ENCODE measurements around the gene CCDC80. TPM values are rescaled to one million over a fixed set of nuclear protein-coding genes. Genes with fewer than 3 reads are reported as not detected.

The CCDC80 gene
- total RNA-seq, 1 experiment from 2014 or later, result 26.2 TPM

- Mint-ChIP-seq H3K4me3 (ENCODE audit: unreplicated experiment) (no peak overlapping the region), H3K27ac (ENCODE audit: unreplicated experiment) (no peak overlapping the region), H3K27me3 (ENCODE audit: insufficient read depth, unreplicated experiment) (no peaks in the 10 kb centered on the region), H3K36me3 (ENCODE audit: insufficient read depth, unreplicated experiment) (no peaks in the 10 kb centered on the region), H3K9me3 (ENCODE audit: unreplicated experiment) (no peaks in the 10 kb centered on the region), H3K4me1 (ENCODE audit: low read depth, unreplicated experiment) (no peaks in the 10 kb centered on the region)
- Histone ChIP-seq H3K36me3 (ENCODE audit: control insufficient read depth, insufficient read depth, low read length) (no peaks in the 10 kb centered on the region), H3K4me3 (ENCODE audit: low read depth, low read length) (no peak overlapping the region), H3K27me3 (replicated peaks; ENCODE audit: control insufficient read depth, insufficient read depth, low read length) (no peaks in the 10 kb centered on the region), H3K4me1 (no peaks in the 10 kb centered on the region), H3K9me3 (no peaks in the 10 kb centered on the region)
- DNase-seq, result no peak
- ChIA-PET CTCF (no interaction called here), POLR2A (no interaction called here)
- intact Hi-C loops (cut with micrococcal nuclease; ENCODE audit: unreplicated experiment), result no loop called here
- no TSS peak for BruUV-seq (replicated peaks)
- TF ChIP-seq, protein P1, sequence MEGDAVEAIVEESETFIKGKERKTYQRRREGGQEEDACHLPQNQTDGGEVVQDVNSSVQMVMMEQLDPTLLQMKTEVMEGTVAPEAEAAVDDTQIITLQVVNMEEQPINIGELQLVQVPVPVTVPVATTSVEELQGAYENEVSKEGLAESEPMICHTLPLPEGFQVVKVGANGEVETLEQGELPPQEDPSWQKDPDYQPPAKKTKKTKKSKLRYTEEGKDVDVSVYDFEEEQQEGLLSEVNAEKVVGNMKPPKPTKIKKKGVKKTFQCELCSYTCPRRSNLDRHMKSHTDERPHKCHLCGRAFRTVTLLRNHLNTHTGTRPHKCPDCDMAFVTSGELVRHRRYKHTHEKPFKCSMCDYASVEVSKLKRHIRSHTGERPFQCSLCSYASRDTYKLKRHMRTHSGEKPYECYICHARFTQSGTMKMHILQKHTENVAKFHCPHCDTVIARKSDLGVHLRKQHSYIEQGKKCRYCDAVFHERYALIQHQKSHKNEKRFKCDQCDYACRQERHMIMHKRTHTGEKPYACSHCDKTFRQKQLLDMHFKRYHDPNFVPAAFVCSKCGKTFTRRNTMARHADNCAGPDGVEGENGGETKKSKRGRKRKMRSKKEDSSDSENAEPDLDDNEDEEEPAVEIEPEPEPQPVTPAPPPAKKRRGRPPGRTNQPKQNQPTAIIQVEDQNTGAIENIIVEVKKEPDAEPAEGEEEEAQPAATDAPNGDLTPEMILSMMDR (IDR thresholded peaks at IDR 0.05; ENCODE audit: insufficient read depth in 1 of 2, low read depth in 1 of 2, low read length in 1 of 2, severe bottlenecking in 1 of 2, unreplicated experiment in 1 of 2), result no peak
Measured at GRCh38 chr3:112585782-112586181, 55.2 kb downstream of the CCDC80 start.

DNA sequence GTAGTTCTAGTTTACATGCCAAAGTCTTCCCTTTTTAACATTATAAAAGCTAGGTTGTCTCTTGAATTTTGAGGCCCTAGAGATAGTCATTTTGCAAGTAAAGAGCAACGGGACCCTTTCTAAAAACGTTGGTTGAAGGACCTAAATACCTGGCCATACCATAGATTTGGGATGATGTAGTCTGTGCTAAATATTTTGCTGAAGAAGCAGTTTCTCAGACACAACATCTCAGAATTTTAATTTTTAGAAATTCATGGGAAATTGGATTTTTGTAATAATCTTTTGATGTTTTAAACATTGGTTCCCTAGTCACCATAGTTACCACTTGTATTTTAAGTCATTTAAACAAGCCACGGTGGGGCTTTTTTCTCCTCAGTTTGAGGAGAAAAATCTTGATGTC lies 57.8 kb downstream of the CCDC80 start:
- TF ChIP-seq, protein P1 (IDR thresholded peaks at IDR 0.05; ENCODE audit: insufficient read depth in 1 of 2, low read depth in 1 of 2, low read length in 1 of 2, severe bottlenecking in 1 of 2, unreplicated experiment in 1 of 2), result no peak
- intact Hi-C loops (cut with micrococcal nuclease; ENCODE audit: unreplicated experiment), result loop anchor here (2.0 to 5.0 kb wide), 3 partner anchors 44 to 232 kb away; no protein-coding TSS in a partner anchor
- BruUV-seq (replicated peaks), result no TSS peak
- POLR2A ChIA-PET, result no interaction called here
- H3K4me3 Mint-ChIP-seq (ENCODE audit: unreplicated experiment), result no peak overlapping the region
- Histone ChIP-seq H3K4me3 (ENCODE audit: low read depth, low read length) (no peak overlapping the region), H3K9me3 (no peaks in the 10 kb centered on the region), H3K27me3 (replicated peaks; ENCODE audit: control insufficient read depth, insufficient read depth, low read length) (no peaks in the 10 kb centered on the region), H3K4me1 (no peaks in the 10 kb centered on the region), H3K36me3 (ENCODE audit: control insufficient read depth, insufficient read depth, low read length) (no peaks in the 10 kb centered on the region; the same call in 1 of the 2 replicates)
- no peaks in the 10 kb centered on the region for H3K27me3 Mint-ChIP-seq (ENCODE audit: insufficient read depth, unreplicated experiment)
- no peaks in the 10 kb centered on the region for H3K36me3 Mint-ChIP-seq (ENCODE audit: insufficient read depth, unreplicated experiment)
- no peak for DNase-seq
- no peak overlapping the region for H3K27ac Mint-ChIP-seq (ENCODE audit: unreplicated experiment)
- CTCF ChIA-PET, result interaction anchor here (1.6 kb wide), 1 partner anchor 231 kb away, joined by 5 read pairs; no protein-coding TSS in a partner anchor
- no peaks in the 10 kb centered on the region for H3K4me1 Mint-ChIP-seq (ENCODE audit: low read depth, unreplicated experiment)
- H3K9me3 Mint-ChIP-seq (ENCODE audit: unreplicated experiment), result no peaks in the 10 kb centered on the region

DNA sequence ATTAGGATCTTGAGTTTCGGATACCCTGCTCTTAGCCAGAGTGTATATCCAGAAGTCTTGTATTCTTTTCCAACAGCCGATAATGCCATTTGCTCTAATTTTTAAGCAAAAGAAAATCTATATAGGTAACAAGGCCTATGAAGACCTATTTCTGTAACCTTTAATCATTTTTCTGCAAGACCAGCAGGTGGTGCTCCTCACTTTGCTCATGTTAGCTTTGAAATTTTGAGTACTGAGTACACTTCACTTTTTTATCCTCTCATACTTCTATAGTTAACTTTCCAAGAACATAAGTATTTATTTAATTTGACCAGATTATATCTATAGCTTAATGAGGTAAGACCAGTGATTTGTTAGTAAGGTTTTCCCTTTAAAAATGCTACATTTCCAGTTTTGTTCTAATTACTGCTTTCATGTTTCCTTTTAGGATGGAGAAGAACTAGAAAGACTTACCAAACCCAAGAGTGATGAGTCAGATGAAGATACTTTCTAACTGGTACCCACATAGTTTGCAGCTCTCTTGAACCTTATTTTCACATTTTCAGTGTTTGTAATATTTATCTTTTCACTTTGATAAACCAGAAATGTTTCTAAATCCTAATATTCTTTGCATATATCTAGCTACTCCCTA lies 58.6 kb downstream of the CCDC80 start:
- POLR2A ChIA-PET, result interaction anchor here (1.4 kb wide), 1 partner anchor 408 kb away, joined by 3 read pairs; no protein-coding TSS in a partner anchor
- DNase-seq, result peak in 1 of 2 experiments; percentile 49
- H3K27me3 Mint-ChIP-seq (ENCODE audit: insufficient read depth, unreplicated experiment), result no peaks in the 10 kb centered on the region

More for the DNA sequence above, 58.6 kb downstream of the CCDC80 start:
- no peaks in the 10 kb centered on the region; the same call in 1 of the 2 replicates for H3K36me3 ChIP-seq (ENCODE audit: control insufficient read depth, insufficient read depth, low read length)
- no peaks in the 10 kb centered on the region for H3K27me3 ChIP-seq (replicated peaks; ENCODE audit: control insufficient read depth, insufficient read depth, low read length)
- H3K9me3 ChIP-seq, result no peaks in the 10 kb centered on the region
- H3K4me3 Mint-ChIP-seq (ENCODE audit: unreplicated experiment), result no peak overlapping the region
- no peaks in the 10 kb centered on the region for H3K4me1 Mint-ChIP-seq (ENCODE audit: low read depth, unreplicated experiment)
- no peaks in the 10 kb centered on the region for H3K4me1 ChIP-seq
- TF ChIP-seq, protein P1 (IDR thresholded peaks at IDR 0.05; ENCODE audit: insufficient read depth in 1 of 2, low read depth in 1 of 2, low read length in 1 of 2, severe bottlenecking in 1 of 2, unreplicated experiment in 1 of 2), result peak; percentile 51 to 62
- intact Hi-C loops (cut with micrococcal nuclease; ENCODE audit: unreplicated experiment), result loop anchor here (1.0 to 5.0 kb wide), 5 partner anchors 45 to 397 kb away; no protein-coding TSS in a partner anchor
- no peak overlapping the region for H3K27ac Mint-ChIP-seq (ENCODE audit: unreplicated experiment)
- no peaks in the 10 kb centered on the region for H3K36me3 Mint-ChIP-seq (ENCODE audit: insufficient read depth, unreplicated experiment)
- no peaks in the 10 kb centered on the region for H3K9me3 Mint-ChIP-seq (ENCODE audit: unreplicated experiment)
- CTCF ChIA-PET, result interaction anchor here (0.6 to 1.6 kb wide), 5 partner anchors 20 to 232 kb away, joined by 3 to 6 read pairs (median 4); partner anchors contain the start of genes ATG3 and SLC35A5
- BruUV-seq (replicated peaks), result no TSS peak
- H3K4me3 ChIP-seq (ENCODE audit: low read depth, low read length), result no peak overlapping the region
